ENCODE results near the gene RECQL5.
A peak's percentile ranks its signal among the peaks of the same experiment; 100 is the strongest.

RECQL5 gene

GRCh38 chr17:75672011-75672410 lies 5.1 kb upstream of the RECQL5 start:
- H3K4me3 ChIP-seq (ENCODE audit: low read depth in 1 of 2, low read length in 2 of 2), result no peak overlapping the region
- H3K27ac ChIP-seq (ENCODE audit: low read depth, low read length), result no peak overlapping the region
- no peaks in the 10 kb centered on the region for H3K9me3 ChIP-seq (ENCODE audit: control insufficient read depth in 1 of 2, low read length in 2 of 2)
- no peaks in the 10 kb centered on the region for H3K27me3 ChIP-seq (ENCODE audit: control insufficient read depth in 1 of 2, insufficient read depth in 2 of 2, low read length in 2 of 2)
- peaks cover 8 to 11% of the 10 kb centered on the region in 2 donors for H3K4me1 ChIP-seq (ENCODE audit: control insufficient read depth in 1 of 2, insufficient read depth in 2 of 2, low read length in 2 of 2)
- peaks cover 26 to 45% of the 10 kb centered on the region in 2 donors for H3K36me3 ChIP-seq (ENCODE audit: control insufficient read depth in 1 of 2, insufficient read depth in 2 of 2, low read length in 2 of 2)
- no peak overlapping the region for H3K9ac ChIP-seq (ENCODE audit: low read depth in 1 of 2, low read length in 2 of 2)

DNA sequence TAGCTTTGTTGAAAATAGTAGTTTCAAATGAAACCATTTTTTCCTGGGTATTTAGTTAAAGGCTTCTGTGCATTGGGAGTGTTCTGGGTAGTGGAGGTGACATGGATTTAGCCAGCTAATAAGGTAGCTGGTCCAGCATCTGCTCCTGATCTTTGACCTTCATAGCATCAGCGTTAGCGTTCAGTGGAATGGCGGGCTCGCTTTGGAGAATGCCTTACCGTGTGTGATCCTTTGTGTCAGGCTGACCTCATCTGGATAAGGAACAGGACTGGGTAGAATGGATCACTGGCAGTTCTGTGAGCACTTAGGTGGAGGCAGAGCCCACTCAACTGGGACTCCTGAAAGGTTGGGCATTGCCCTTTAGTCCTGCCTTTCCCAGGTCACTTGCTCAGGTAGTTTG lies 3.9 kb upstream of the RECQL5 start:
- H3K9ac ChIP-seq (ENCODE audit: low read depth in 1 of 2, low read length in 2 of 2), result no peak overlapping the region
- H3K9me3 ChIP-seq (ENCODE audit: control insufficient read depth in 1 of 2, low read length in 2 of 2), result no peaks in the 10 kb centered on the region
- no peak overlapping the region for H3K27ac ChIP-seq (ENCODE audit: low read depth, low read length)
- H3K36me3 ChIP-seq (ENCODE audit: control insufficient read depth in 1 of 2, insufficient read depth in 2 of 2, low read length in 2 of 2), result peaks cover 26 to 40% of the 10 kb centered on the region in 2 donors
- no peaks in the 10 kb centered on the region for H3K27me3 ChIP-seq (ENCODE audit: control insufficient read depth in 1 of 2, insufficient read depth in 2 of 2, low read length in 2 of 2)
- peaks cover 14 to 19% of the 10 kb centered on the region in 2 donors for H3K4me1 ChIP-seq (ENCODE audit: control insufficient read depth in 1 of 2, insufficient read depth in 2 of 2, low read length in 2 of 2)
- H3K4me3 ChIP-seq (ENCODE audit: low read depth in 1 of 2, low read length in 2 of 2), result no peak overlapping the region

DNA sequence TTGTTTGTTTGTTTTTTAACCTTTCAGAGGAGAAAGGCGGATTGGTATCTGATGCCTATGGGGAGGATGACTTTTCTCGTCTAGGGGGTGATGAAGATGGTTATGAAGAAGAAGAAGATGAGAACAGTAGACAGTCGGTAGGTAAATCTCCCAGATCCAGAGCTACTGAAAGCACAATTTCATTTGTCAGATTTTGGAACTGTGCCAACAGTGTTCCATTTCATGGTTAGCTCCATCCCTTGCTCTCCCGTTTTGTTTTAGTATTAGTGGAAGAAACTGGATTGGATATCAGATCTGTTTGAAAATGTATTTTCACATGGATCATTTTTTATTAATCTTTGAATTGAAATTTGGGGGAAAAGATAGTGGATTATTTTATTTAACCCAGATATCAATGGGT lies 1.5 kb upstream of the RECQL5 start:
- no peaks in the 10 kb centered on the region for H3K9me3 ChIP-seq (ENCODE audit: control insufficient read depth in 1 of 2, low read length in 2 of 2)
- peak overlapping the region in 1 of 2 donors; percentile 94 for H3K9ac ChIP-seq (ENCODE audit: low read depth in 1 of 2, low read length in 2 of 2)
- H3K4me1 ChIP-seq (ENCODE audit: control insufficient read depth in 1 of 2, insufficient read depth in 2 of 2, low read length in 2 of 2), result peaks cover 18 to 22% of the 10 kb centered on the region in 2 donors
- H3K27ac ChIP-seq (ENCODE audit: low read depth, low read length), result no peak overlapping the region
- no peaks in the 10 kb centered on the region for H3K27me3 ChIP-seq (ENCODE audit: control insufficient read depth in 1 of 2, insufficient read depth in 2 of 2, low read length in 2 of 2)
- peak overlapping the region; percentile 80 to 94 for H3K4me3 ChIP-seq (ENCODE audit: low read depth in 1 of 2, low read length in 2 of 2)
- H3K36me3 ChIP-seq (ENCODE audit: control insufficient read depth in 1 of 2, insufficient read depth in 2 of 2, low read length in 2 of 2), result peaks cover 22 to 35% of the 10 kb centered on the region in 2 donors

GRCh38 chr17:75667825-75668224 lies 871 bp upstream of the RECQL5 start:
- Histone ChIP-seq H3K9ac (ENCODE audit: low read depth in 1 of 2, low read length in 2 of 2) (peak overlapping the region; percentile 65 to 94), H3K9me3 (ENCODE audit: control insufficient read depth in 1 of 2, low read length in 2 of 2) (no peaks in the 10 kb centered on the region), H3K27me3 (ENCODE audit: control insufficient read depth in 1 of 2, insufficient read depth in 2 of 2, low read length in 2 of 2) (no peaks in the 10 kb centered on the region), H3K36me3 (ENCODE audit: control insufficient read depth in 1 of 2, insufficient read depth in 2 of 2, low read length in 2 of 2) (peaks cover 19 to 35% of the 10 kb centered on the region in 2 donors), H3K4me3 (ENCODE audit: low read depth in 1 of 2, low read length in 2 of 2) (peak overlapping the region; percentile 80 to 94), H3K4me1 (ENCODE audit: control insufficient read depth in 1 of 2, insufficient read depth in 2 of 2, low read length in 2 of 2) (peaks cover 18 to 22% of the 10 kb centered on the region in 2 donors), H3K27ac (ENCODE audit: low read depth, low read length) (no peak overlapping the region)

GRCh38 chr17:75665981-75666380 lies 973 bp downstream of the RECQL5 start:
- H3K27ac ChIP-seq (ENCODE audit: low read depth, low read length), result no peak overlapping the region
- H3K27me3 ChIP-seq (ENCODE audit: control insufficient read depth in 1 of 2, insufficient read depth in 2 of 2, low read length in 2 of 2), result no peaks in the 10 kb centered on the region
- no peaks in the 10 kb centered on the region for H3K9me3 ChIP-seq (ENCODE audit: control insufficient read depth in 1 of 2, low read length in 2 of 2)
- peaks cover 17 to 37% of the 10 kb centered on the region in 2 donors for H3K36me3 ChIP-seq (ENCODE audit: control insufficient read depth in 1 of 2, insufficient read depth in 2 of 2, low read length in 2 of 2)
- H3K4me3 ChIP-seq (ENCODE audit: low read depth in 1 of 2, low read length in 2 of 2), result peak overlapping the region; percentile 80 to 94
- H3K9ac ChIP-seq (ENCODE audit: low read depth in 1 of 2, low read length in 2 of 2), result peak overlapping the region in 1 of 2 donors; percentile 97
- peaks cover 18 to 22% of the 10 kb centered on the region in 2 donors for H3K4me1 ChIP-seq (ENCODE audit: control insufficient read depth in 1 of 2, insufficient read depth in 2 of 2, low read length in 2 of 2)

- no peaks in the 10 kb centered on the region for H3K9me3 ChIP-seq (ENCODE audit: control insufficient read depth in 1 of 2, low read length in 2 of 2)
- H3K4me1 ChIP-seq (ENCODE audit: control insufficient read depth in 1 of 2, insufficient read depth in 2 of 2, low read length in 2 of 2), result peaks cover 18 to 22% of the 10 kb centered on the region in 2 donors
- no peak overlapping the region for H3K4me3 ChIP-seq (ENCODE audit: low read depth in 1 of 2, low read length in 2 of 2)
- H3K27me3 ChIP-seq (ENCODE audit: control insufficient read depth in 1 of 2, insufficient read depth in 2 of 2, low read length in 2 of 2), result no peaks in the 10 kb centered on the region
- H3K9ac ChIP-seq (ENCODE audit: low read depth in 1 of 2, low read length in 2 of 2), result no peak overlapping the region
- no peak overlapping the region for H3K27ac ChIP-seq (ENCODE audit: low read depth, low read length)
- H3K36me3 ChIP-seq (ENCODE audit: control insufficient read depth in 1 of 2, insufficient read depth in 2 of 2, low read length in 2 of 2), result peaks cover 26 to 41% of the 10 kb centered on the region in 2 donors
These were observed 2.8 kb downstream of the RECQL5 start for GRCh38 chr17:75664099-75664549.

DNA sequence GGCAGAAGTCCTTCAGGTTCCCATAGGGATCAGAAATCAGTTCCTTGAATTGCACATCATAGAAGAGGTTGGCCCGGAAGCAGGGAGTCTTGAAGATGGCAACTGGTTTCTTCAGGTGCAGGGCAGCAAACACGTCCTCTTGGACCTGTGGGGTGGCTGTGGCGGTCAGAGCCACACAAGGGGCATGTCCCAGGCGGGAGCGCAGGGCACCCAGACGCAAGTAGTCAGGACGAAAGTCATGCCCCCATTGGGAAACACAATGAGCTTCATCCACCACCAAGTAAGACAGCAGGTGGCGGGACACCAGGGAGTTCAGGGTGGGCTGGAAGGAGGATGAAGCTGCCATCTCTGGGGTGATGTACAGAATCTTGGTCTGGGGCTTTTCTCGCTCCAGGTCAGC lies 4.4 kb downstream of the RECQL5 start:
- Histone ChIP-seq H3K27me3 (ENCODE audit: control insufficient read depth in 1 of 2, insufficient read depth in 2 of 2, low read length in 2 of 2) (no peaks in the 10 kb centered on the region), H3K4me1 (ENCODE audit: control insufficient read depth in 1 of 2, insufficient read depth in 2 of 2, low read length in 2 of 2) (peaks cover 10 to 11% of the 10 kb centered on the region in 2 donors), H3K36me3 (ENCODE audit: control insufficient read depth in 1 of 2, insufficient read depth in 2 of 2, low read length in 2 of 2) (peaks cover 26 to 46% of the 10 kb centered on the region in 2 donors), H3K9me3 (ENCODE audit: control insufficient read depth in 1 of 2, low read length in 2 of 2) (no peaks in the 10 kb centered on the region), H3K9ac (ENCODE audit: low read depth in 1 of 2, low read length in 2 of 2) (no peak overlapping the region), H3K27ac (ENCODE audit: low read depth, low read length) (no peak overlapping the region), H3K4me3 (ENCODE audit: low read depth in 1 of 2, low read length in 2 of 2) (no peak overlapping the region)

DNA sequence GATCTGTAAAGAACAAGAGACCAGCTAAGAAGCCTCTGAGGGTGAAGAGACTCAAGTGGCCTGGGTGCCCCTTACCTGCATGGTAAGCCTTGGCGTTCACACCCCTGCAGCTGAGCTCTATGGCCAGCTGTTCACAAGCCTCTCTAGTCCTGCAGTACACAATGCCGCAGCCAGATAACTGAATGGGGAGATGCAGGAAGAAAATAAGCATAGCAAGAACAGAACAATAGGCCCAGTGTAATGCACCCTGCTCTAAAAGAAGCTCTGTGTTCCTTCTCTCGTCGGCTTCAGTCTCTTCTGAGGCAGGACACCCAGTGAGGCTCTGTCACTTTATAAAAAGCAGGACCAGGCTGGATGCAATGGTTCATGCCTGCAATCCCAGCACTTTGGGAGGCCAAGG lies 5.4 kb downstream of the RECQL5 start:
- peaks cover 26 to 52% of the 10 kb centered on the region in 2 donors for H3K36me3 ChIP-seq (ENCODE audit: control insufficient read depth in 1 of 2, insufficient read depth in 2 of 2, low read length in 2 of 2)
- H3K27ac ChIP-seq (ENCODE audit: low read depth, low read length), result no peak overlapping the region
- H3K4me3 ChIP-seq (ENCODE audit: low read depth in 1 of 2, low read length in 2 of 2), result no peak overlapping the region

DNA sequence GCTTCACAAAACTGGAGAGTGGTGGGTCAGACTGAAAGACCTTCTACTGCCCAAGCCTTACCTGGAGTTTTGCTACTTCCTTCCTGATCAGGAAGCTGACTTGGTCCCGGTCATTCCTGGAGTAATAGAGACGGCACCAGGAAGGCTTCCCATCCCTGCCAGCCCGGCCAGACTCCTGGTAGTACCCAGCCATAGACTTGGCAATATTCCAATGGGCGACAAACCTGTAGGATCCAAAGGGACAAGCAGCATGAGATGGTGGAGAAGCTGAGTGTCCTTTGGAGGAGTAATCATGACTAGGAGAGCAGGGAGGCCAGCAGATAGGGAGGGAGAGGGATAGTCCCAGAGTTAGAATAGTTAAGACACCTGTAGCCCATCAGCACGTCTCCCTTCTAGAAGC lies 8.7 kb downstream of the RECQL5 start:
- Histone ChIP-seq H3K4me1 (ENCODE audit: control insufficient read depth in 1 of 2, insufficient read depth in 2 of 2, low read length in 2 of 2) (no peaks in the 10 kb centered on the region), H3K9ac (ENCODE audit: low read depth in 1 of 2, low read length in 2 of 2) (no peak overlapping the region), H3K4me3 (ENCODE audit: low read depth in 1 of 2, low read length in 2 of 2) (no peak overlapping the region), H3K36me3 (ENCODE audit: control insufficient read depth in 1 of 2, insufficient read depth in 2 of 2, low read length in 2 of 2) (peaks cover 26 to 57% of the 10 kb centered on the region in 2 donors), H3K9me3 (ENCODE audit: control insufficient read depth in 1 of 2, low read length in 2 of 2) (no peaks in the 10 kb centered on the region), H3K27ac (ENCODE audit: low read depth, low read length) (no peak overlapping the region), H3K27me3 (ENCODE audit: control insufficient read depth in 1 of 2, insufficient read depth in 2 of 2, low read length in 2 of 2) (no peaks in the 10 kb centered on the region)

More for the DNA sequence above, 5.4 kb downstream of the RECQL5 start:
- H3K27me3 ChIP-seq (ENCODE audit: control insufficient read depth in 1 of 2, insufficient read depth in 2 of 2, low read length in 2 of 2), result no peaks in the 10 kb centered on the region
- H3K9me3 ChIP-seq (ENCODE audit: control insufficient read depth in 1 of 2, low read length in 2 of 2), result no peaks in the 10 kb centered on the region
- peaks cover 9 to 10% of the 10 kb centered on the region in 2 donors for H3K4me1 ChIP-seq (ENCODE audit: control insufficient read depth in 1 of 2, insufficient read depth in 2 of 2, low read length in 2 of 2)
- H3K9ac ChIP-seq (ENCODE audit: low read depth in 1 of 2, low read length in 2 of 2), result no peak overlapping the region

DNA sequence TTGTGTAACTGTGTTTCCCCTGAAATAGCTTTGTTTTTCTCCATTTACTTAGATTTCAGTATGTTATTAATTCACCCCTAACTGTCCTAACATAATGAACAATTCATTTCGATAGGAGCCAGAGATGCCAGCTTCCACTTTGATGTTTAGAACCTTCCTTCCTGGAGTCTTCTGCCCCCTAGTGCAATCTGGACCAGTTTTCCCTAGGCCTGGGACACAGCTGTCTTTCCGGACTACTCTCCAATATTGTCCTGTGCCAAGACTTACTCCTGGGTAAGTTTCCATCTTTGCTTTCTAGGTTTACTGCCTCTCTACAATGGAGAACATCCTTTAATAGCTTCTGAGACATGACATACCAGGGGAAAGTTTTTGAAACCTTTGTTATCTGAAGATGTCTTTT lies 12.8 kb downstream of the RECQL5 start:
- H3K36me3 ChIP-seq (ENCODE audit: control insufficient read depth in 1 of 2, insufficient read depth in 2 of 2, low read length in 2 of 2), result peaks cover 15 to 52% of the 10 kb centered on the region in 2 donors
- no peaks in the 10 kb centered on the region for H3K27me3 ChIP-seq (ENCODE audit: control insufficient read depth in 1 of 2, insufficient read depth in 2 of 2, low read length in 2 of 2)
- H3K27ac ChIP-seq (ENCODE audit: low read depth, low read length), result no peak overlapping the region
- no peaks in the 10 kb centered on the region for H3K9me3 ChIP-seq (ENCODE audit: control insufficient read depth in 1 of 2, low read length in 2 of 2)
- H3K9ac ChIP-seq (ENCODE audit: low read depth in 1 of 2, low read length in 2 of 2), result no peak overlapping the region
- H3K4me3 ChIP-seq (ENCODE audit: low read depth in 1 of 2, low read length in 2 of 2), result no peak overlapping the region
- no peaks in the 10 kb centered on the region for H3K4me1 ChIP-seq (ENCODE audit: control insufficient read depth in 1 of 2, insufficient read depth in 2 of 2, low read length in 2 of 2)
